Sigmoid colon (tissue), 7 donors: ENCODE results near the gene TSHZ1. TPM values are rescaled to one million over a fixed set of nuclear protein-coding genes. Genes with fewer than 3 reads are reported as not detected.

Source experiments
- DNase-seq: peaks from one replicate; pipeline ENCODE4 v3.0.0-alpha.2; 2019
- H3K27ac ChIP-seq, 4 donors: fragments of 200-600 bp; sonication (generic); one replicate each; pipeline ENCODE4 v1.5.1; 2016 to 2019; ENCODE audit warnings: mild to moderate bottlenecking in 1 of 4
- H3K27me3 ChIP-seq, 3 donors: fragments of 200-600 bp; sonication (generic); one replicate each; pipeline ENCODE4 v1.5.1; 2019; ENCODE audit warnings: mild to moderate bottlenecking in 1 of 3
- H3K36me3 ChIP-seq, 4 donors: fragments of 200-600 bp; sonication (generic); one replicate each; pipeline ENCODE4 v1.5.1; 2016 to 2019
- H3K4me1 ChIP-seq, 4 donors: fragments of 200-600 bp; sonication (generic); one replicate each; pipeline ENCODE4 v1.5.1; 2017 to 2019
- H3K4me3 ChIP-seq, 4 donors: fragments of 200-600 bp; sonication (generic); one replicate each; pipeline ENCODE4 v1.5.1; 2017 to 2019; ENCODE audit warnings: mild to moderate bottlenecking in 2 of 4, moderate library complexity in 1 of 4
- H3K9me3 ChIP-seq, 4 donors: fragments of 200-600 bp in 3 of 4; sonication (generic) in 3 of 4; one replicate each; pipeline versions ENCODE4 v1.5.1 to v1.6.1; 2013 to 2019
- EP300 ChIP-seq, 4 donors: sonication (generic); formaldehyde crosslinking; IDR thresholded peaks; one replicate each; pipeline ENCODE4 v1.6.1; 2017; ENCODE audit warnings: antibody characterized with exemption in 4 of 4
- POLR2A ChIP-seq, 2 donors: fragments of 450-650 bp; IDR thresholded peaks; one replicate each; pipeline ENCODE4 v1.6.1; 2016; ENCODE audit warnings: antibody characterized with exemption in 2 of 2, mild to moderate bottlenecking in 2 of 2, moderate library complexity in 2 of 2
- POLR2AphosphoS5 ChIP-seq, 4 donors: sonication (generic); formaldehyde crosslinking; IDR thresholded peaks; one replicate each; pipeline ENCODE4 v1.6.1; 2017; ENCODE audit warnings: antibody characterized with exemption in 4 of 4
- WGBS, 2 donors: extraction: QIAGEN DNeasy Blood & Tissue Kit; methylation state at CpG; one replicate each; pipeline ENCODE4 v1.1.7; 2013; 5-methylcytosine and 5-hydroxymethylcytosine counted together
- intact Hi-C: fragments of 100-400 bp; cut with DNase I; formaldehyde crosslinking; loops from one replicate; pipeline ENCODE4 v1.15.1; 2023
- polyA plus RNA-seq, 3 donors: library from polyadenylated mRNA; stranded (reverse); fragments of 200-250 nt; gene quantifications; one replicate each; pipeline ENCODE4 v1.2.3, GENCODE V29; 2013
- total RNA-seq, 4 donors: library from RNA; depleted of rRNA; stranded (reverse); fragments of >200 nt; gene quantifications; one replicate each; pipeline ENCODE4 v1.1.0, GENCODE V29; 2016
- TF ChIP-seq, protein P1 (sequence below), 4 experiments: fragments of 450-650 bp in 3 of 4; fragments of 200-600 bp in 1 of 4; IDR thresholded peaks; one replicate each; pipeline ENCODE4 v1.5.1; 2016 to 2019; ENCODE audit warnings: antibody characterized with exemption in 4 of 4, mild to moderate bottlenecking in 3 of 4, moderate library complexity in 2 of 4
- donor health status: healthy with polysubstance abuse.
- donor health status: Bipolar disorder and iron deficiency.
- donor health status: healthy.

TSHZ1 gene
- total and polyA plus RNA-seq, 7 donors = 7.8 to 29.4 (median 23.0) TPM

DNA sequence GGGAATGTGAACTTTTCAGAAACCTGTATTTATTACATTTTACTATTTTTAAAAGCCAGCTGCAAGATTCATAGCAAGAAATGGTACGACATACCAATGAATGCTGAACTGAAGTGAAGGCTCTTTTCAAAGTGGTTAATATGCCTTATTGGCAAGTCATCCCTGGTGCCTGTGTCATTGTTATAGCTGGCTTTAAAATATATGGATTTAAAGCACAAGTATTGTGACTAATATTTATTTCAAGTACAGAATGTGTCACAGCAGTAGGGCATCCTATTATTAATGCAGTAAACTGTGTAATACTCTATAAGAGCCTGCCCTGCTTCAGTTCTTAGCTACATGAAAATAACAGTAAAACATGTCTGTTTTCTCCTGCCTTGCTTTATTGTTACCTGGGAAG is 10.8 kb downstream of the TSHZ1 start:
- WGBS, 2 donors = 87 to 88% methylated on average over 1 of the region's 1 CpG
- no peak for DNase-seq
- Histone ChIP-seq H3K36me3 (no peaks in the 10 kb centered on the region), H3K27ac (peak overlapping the region; percentile 56 to 96 (median 80)), H3K27me3 (no peaks in the 10 kb centered on the region), H3K4me3 (peak overlapping the region in 1 of 4 donors; percentile 5), H3K4me1 (peaks cover 0 to 94% (median 68%) of the 10 kb centered on the region in 4 donors), H3K9me3 (no peaks in the 10 kb centered on the region)
- TF ChIP-seq POLR2AphosphoS5 (IDR thresholded peaks at IDR 0.05) = no peak
- TF ChIP-seq POLR2A (IDR thresholded peaks at IDR 0.05) = no peak
- TF ChIP-seq, protein P1, sequence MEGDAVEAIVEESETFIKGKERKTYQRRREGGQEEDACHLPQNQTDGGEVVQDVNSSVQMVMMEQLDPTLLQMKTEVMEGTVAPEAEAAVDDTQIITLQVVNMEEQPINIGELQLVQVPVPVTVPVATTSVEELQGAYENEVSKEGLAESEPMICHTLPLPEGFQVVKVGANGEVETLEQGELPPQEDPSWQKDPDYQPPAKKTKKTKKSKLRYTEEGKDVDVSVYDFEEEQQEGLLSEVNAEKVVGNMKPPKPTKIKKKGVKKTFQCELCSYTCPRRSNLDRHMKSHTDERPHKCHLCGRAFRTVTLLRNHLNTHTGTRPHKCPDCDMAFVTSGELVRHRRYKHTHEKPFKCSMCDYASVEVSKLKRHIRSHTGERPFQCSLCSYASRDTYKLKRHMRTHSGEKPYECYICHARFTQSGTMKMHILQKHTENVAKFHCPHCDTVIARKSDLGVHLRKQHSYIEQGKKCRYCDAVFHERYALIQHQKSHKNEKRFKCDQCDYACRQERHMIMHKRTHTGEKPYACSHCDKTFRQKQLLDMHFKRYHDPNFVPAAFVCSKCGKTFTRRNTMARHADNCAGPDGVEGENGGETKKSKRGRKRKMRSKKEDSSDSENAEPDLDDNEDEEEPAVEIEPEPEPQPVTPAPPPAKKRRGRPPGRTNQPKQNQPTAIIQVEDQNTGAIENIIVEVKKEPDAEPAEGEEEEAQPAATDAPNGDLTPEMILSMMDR (IDR thresholded peaks at IDR 0.05) = no peak
- TF ChIP-seq EP300 (IDR thresholded peaks at IDR 0.05) = no peak
- intact Hi-C loops = no loop called here

DNA sequence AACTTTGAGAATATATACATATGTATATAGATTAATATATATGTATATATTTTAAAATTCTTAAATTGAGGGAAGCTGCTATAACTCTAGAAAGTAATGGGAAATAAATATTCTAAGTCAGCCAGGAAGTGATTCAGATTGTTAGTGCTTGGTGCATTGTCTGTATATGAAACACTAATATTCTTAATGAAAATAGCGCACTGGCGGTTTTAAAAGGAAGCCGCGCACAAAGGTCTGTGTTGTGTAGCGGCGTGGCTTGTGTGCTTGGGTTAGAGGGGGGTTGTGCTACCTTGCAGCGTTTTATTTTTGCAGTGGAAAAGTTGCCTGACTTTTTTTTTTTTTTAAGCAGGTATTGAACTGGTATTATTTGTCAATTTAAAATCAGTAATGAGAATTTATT is 11.3 kb downstream of the TSHZ1 start:
- no peaks in the 10 kb centered on the region for H3K27me3 ChIP-seq
- peak overlapping the region; percentile 56 to 96 (median 80) for H3K27ac ChIP-seq
- H3K4me1 ChIP-seq = peaks cover 0 to 94% (median 68%) of the 10 kb centered on the region in 4 donors
- 81 to 90% methylated on average over 7 of the region's 7 CpGs for WGBS, 2 donors
- H3K4me3 ChIP-seq = no peak overlapping the region
- no peaks in the 10 kb centered on the region for H3K9me3 ChIP-seq
- H3K36me3 ChIP-seq = no peaks in the 10 kb centered on the region
- DNase-seq = no peak
- TF ChIP-seq, protein P1 (IDR thresholded peaks at IDR 0.05) = no peak
- TF ChIP-seq EP300 (IDR thresholded peaks at IDR 0.05) (no peak), POLR2A (IDR thresholded peaks at IDR 0.05) (no peak), POLR2AphosphoS5 (IDR thresholded peaks at IDR 0.05) (no peak)
- intact Hi-C loops = no loop called here

DNA sequence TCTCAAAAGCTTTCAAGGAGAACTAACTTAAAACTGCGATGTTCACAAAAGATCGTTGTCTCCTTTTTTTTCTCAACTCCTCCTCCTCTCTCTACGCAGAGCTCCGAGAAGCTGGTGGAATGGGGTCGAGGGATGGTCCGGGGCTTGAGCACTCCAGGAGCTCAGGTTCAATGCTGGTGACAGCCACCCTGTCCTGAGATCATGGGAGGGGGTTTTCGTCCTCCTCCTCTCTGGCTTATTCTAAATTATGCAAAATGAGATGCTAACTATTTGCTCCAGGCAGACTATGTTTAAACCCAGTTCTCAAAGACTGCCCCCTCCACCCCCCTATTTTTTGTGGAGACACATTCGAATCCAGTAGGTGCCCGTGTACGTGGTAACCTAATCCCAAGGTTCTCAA is 11.8 kb downstream of the TSHZ1 start:
- TF ChIP-seq EP300 (IDR thresholded peaks at IDR 0.05) = no peak
- TF ChIP-seq, protein P1 (IDR thresholded peaks at IDR 0.05) = no peak
- Histone ChIP-seq H3K27me3 (no peaks in the 10 kb centered on the region), H3K4me3 (no peak overlapping the region), H3K27ac (peak overlapping the region; percentile 56 to 96 (median 80)), H3K36me3 (no peaks in the 10 kb centered on the region), H3K4me1 (peaks cover 0 to 94% (median 68%) of the 10 kb centered on the region in 4 donors), H3K9me3 (no peaks in the 10 kb centered on the region)
- no peak for DNase-seq
- intact Hi-C loops = no loop called here
- WGBS, 2 donors = 90 to 91% methylated on average over 10 of the region's 10 CpGs

DNA sequence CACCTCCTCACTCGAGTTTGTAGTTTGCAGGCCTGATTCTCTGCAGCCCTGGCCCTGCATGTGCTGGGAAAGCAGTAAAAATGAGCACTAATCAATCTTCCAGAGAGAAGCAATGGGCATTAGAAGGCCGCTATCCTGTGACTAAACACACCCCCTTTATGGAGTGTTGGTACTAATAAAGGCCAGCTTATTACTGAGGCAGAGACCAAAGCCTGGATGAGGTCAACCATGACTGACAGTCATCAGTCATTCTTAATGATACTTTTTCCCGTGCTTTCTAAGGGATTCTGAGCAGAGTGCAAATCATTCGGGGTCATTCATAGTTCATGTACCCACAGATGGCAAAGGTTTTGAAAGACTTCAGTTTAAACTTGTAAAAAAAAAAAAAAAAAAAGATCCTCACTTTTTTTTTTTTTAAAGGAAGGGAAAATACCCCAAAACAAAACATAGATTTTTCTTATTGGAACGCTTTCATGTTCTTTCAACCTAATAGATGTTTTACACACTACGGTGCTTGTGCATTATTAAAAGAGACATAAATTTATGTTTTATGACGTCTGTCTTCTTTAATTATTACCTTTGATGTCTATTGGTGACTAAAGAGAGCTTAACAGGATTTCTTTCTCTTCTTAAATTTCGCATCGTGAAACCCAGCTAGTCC is 13.2 kb downstream of the TSHZ1 start:
- no peaks in the 10 kb centered on the region for H3K9me3 ChIP-seq
- no peaks in the 10 kb centered on the region for H3K27me3 ChIP-seq
- no peaks in the 10 kb centered on the region for H3K36me3 ChIP-seq
- peaks cover 0 to 92% (median 71%) of the 10 kb centered on the region in 4 donors for H3K4me1 ChIP-seq
- no peak for TF ChIP-seq POLR2A (IDR thresholded peaks at IDR 0.05)
- TF ChIP-seq, protein P1 (IDR thresholded peaks at IDR 0.05) = no peak
- TF ChIP-seq POLR2AphosphoS5 (IDR thresholded peaks at IDR 0.05) = no peak
- no peak for TF ChIP-seq EP300 (IDR thresholded peaks at IDR 0.05)
- no peak for DNase-seq
- H3K4me3 ChIP-seq = no peak overlapping the region
- peak overlapping the region; percentile 56 to 96 (median 80) for H3K27ac ChIP-seq
- intact Hi-C loops = no loop called here
- 71 to 75% methylated on average over 9 of the region's 9 CpGs for WGBS, 2 donors
